K562 (cell line): Measurements from ENCODE around the gene OR7C1. TPM values are rescaled to one million over a fixed set of nuclear protein-coding genes. Genes with fewer than 3 reads are reported as not detected.

Experiments used
- ATAC-seq: fragments of 200-7000 bp; cut with Tn5 transposase; 3 replicates; pipeline ENCODE4 v1.9.1; 2020; ENCODE audit warnings: moderate library complexity
- BruUV-seq: library from RNA; stranded (reverse); fragments of 400-500 nt; replicated peaks from 2 replicates; lab custom pipeline; 2021; lab: Mats Ljungman, UMichigan
- CTCF ChIA-PET: fragments of 300-600 bp; formaldehyde crosslinking; extraction: SDS; loops from one replicate; lab custom pipeline; 2021; ENCODE audit warnings: low intra/inter-chr PET ratio; lab: Yijun Ruan, JAX
- POLR2A ChIA-PET: fragments of 300-600, 350-650 bp; sonication (Branson Sonifier 250); formaldehyde crosslinking; extraction: SDS; loops from one replicate; lab custom pipeline; 2021; ENCODE audit warnings: antibody characterized with exemption, inconsistent platforms; lab: Yijun Ruan, JAX
- DNase-seq, 4 experiments: peaks; one replicate each; pipeline versions ENCODE4 v3.0.0 to v3.0.0-alpha.2; 2011 to 2018; ENCODE audit warnings: low spot score in 3 of 4, mixed read lengths in 3 of 4; ENCODE audit errors: extremely low read depth in 1 of 4
- FAIRE-seq: peaks from 2 replicates; lab custom pipeline; 2011; peaks lifted over from hg19 to GRCh38; lab: Jason Lieb, UNC
- H2AFZ ChIP-seq: 2 replicates; pipeline ENCODE4 v1.6.0; 2011; ENCODE audit warnings: low read depth, low read length, control low read depth, inconsistent platforms
- H3K27ac ChIP-seq: fragments of 200-600 bp; 3 replicates; pipeline ENCODE4 v1.8.0; 2011; ENCODE audit warnings: low read depth, mild to moderate bottlenecking, control low read depth, inconsistent platforms, low read length, moderate library complexity, mixed read lengths; ENCODE audit errors: extremely low read depth
- H3K27me3 ChIP-seq, 2 experiments: fragments of 300-600 bp in 1 of 2; 2 replicates in 1 of 2; 3 replicates in 1 of 2; pipeline versions ENCODE4 v1.6.0 to v1.8.0; 2011; ENCODE audit warnings: inconsistent platforms in 2 of 2, low read length in 2 of 2, mild to moderate bottlenecking in 1 of 2, mixed read lengths in 1 of 2, moderate library complexity in 1 of 2; ENCODE audit not compliant: control insufficient read depth in 2 of 2, insufficient read depth in 2 of 2
- H3K36me3 ChIP-seq: fragments of 300-600 bp; 3 replicates; pipeline ENCODE4 v1.8.0; 2011; ENCODE audit warnings: mild to moderate bottlenecking, low read length, inconsistent platforms; ENCODE audit not compliant: control insufficient read depth, insufficient read depth
- H3K4me1 ChIP-seq, 2 experiments: fragments of 200-600 bp in 1 of 2; replicated peaks in 1 of 2; 2 replicates in 1 of 2; 3 replicates in 1 of 2; pipeline versions ENCODE4 v1.5.1 to v1.8.0; 2011; ENCODE audit warnings: inconsistent platforms in 2 of 2, low read length in 2 of 2, mild to moderate bottlenecking in 1 of 2, mixed read lengths in 1 of 2, moderate library complexity in 1 of 2; ENCODE audit not compliant: control insufficient read depth in 2 of 2, insufficient read depth in 2 of 2
- H3K4me2 ChIP-seq: 2 replicates; pipeline ENCODE4 v1.6.1; 2011; ENCODE audit warnings: low read length, control low read depth, inconsistent platforms, mixed read lengths; ENCODE audit not compliant: insufficient read depth
- H3K4me3 ChIP-seq: fragments of 200-600 bp; sonication (generic), shearing (Covaris generic); 2 replicates; pipeline ENCODE4 v1.5.1; 2016; ENCODE audit warnings: control low read depth, inconsistent platforms
- H3K79me2 ChIP-seq: fragments of 200-600 bp; 3 replicates; pipeline ENCODE4 v1.8.0; 2011; ENCODE audit warnings: low read length, inconsistent platforms; ENCODE audit not compliant: control insufficient read depth, insufficient read depth
- H3K9ac ChIP-seq, 2 experiments: 2 replicates each; pipeline versions ENCODE4 v1.6.0 to v1.6.1; 2011; ENCODE audit warnings: low read depth in 2 of 2, low read length in 2 of 2, control low read depth in 1 of 2, inconsistent platforms in 1 of 2, mild to moderate bottlenecking in 1 of 2, mixed read lengths in 1 of 2; ENCODE audit not compliant: insufficient read depth in 1 of 2
- H3K9me1 ChIP-seq: one replicate; pipeline ENCODE4 v1.6.0; 2011; ENCODE audit warnings: inconsistent platforms, mild to moderate bottlenecking, low read length, moderate library complexity; ENCODE audit not compliant: control insufficient read depth, insufficient read depth
- H3K9me3 ChIP-seq: replicated peaks from 2 replicates; pipeline ENCODE4 v1.5.1; 2011; ENCODE audit warnings: low read depth, low read length, inconsistent platforms; ENCODE audit not compliant: control insufficient read depth, insufficient read depth
- H4K20me1 ChIP-seq: replicated peaks from 2 replicates; pipeline ENCODE4 v1.6.1; 2011; ENCODE audit warnings: low read length, inconsistent platforms, mixed read lengths; ENCODE audit not compliant: control insufficient read depth, insufficient read depth
- HDAC3 ChIP-seq: fragments of 450-650 bp; IDR thresholded peaks from 2 replicates; pipeline ENCODE4 v1.6.1; 2018; ENCODE audit warnings: borderline replicate concordance, mild to moderate bottlenecking, moderate library complexity; ENCODE audit not compliant: partially characterized antibody
- MIER1 ChIP-seq: fragments of 450-650 bp; IDR thresholded peaks from 2 replicates; pipeline ENCODE4 v1.6.1; 2016; ENCODE audit warnings: antibody characterized with exemption, mild to moderate bottlenecking, low read depth
- POLR2AphosphoS5 ChIP-seq: IDR thresholded peaks from 2 replicates; pipeline ENCODE4 v1.6.1; 2011; ENCODE audit warnings: mild to moderate bottlenecking, low read depth, low read length, moderate library complexity; ENCODE audit not compliant: control insufficient read depth, insufficient read depth
- POLR2H ChIP-seq: IDR thresholded peaks from 2 replicates; pipeline ENCODE4 v1.6.1; 2016; ENCODE audit warnings: missing genetic modification characterization, low read depth, mild to moderate bottlenecking, control low read depth, missing compliant biosample characterization, moderate library complexity
- RBM25 ChIP-seq: fragments of 200-400 bp; formaldehyde crosslinking; IDR thresholded peaks from 2 replicates; pipeline ENCODE4 v1.6.1; 2018; ENCODE audit warnings: low read length, low read depth, moderate library complexity; ENCODE audit not compliant: severe bottlenecking
- SETDB1 ChIP-seq: IDR thresholded peaks from one replicate; pipeline ENCODE4 v1.6.1; 2012; ENCODE audit warnings: low read length, control low read depth, inconsistent platforms
- SPI1 ChIP-seq: IDR thresholded peaks from 2 replicates; pipeline ENCODE4 v1.6.1; 2011; ENCODE audit warnings: low read depth, low read length, control low read depth, borderline replicate concordance
- SRSF7 ChIP-seq: fragments of 200-400 bp; formaldehyde crosslinking; optimal IDR thresholded peaks from 2 replicates; pipeline ENCODE3; 2017; ENCODE audit warnings: mild to moderate bottlenecking, low read depth, low read length
- TAF15 ChIP-seq: fragments of 200-400 bp; formaldehyde crosslinking; IDR thresholded peaks from 2 replicates; pipeline ENCODE4 v1.6.1; 2017; ENCODE audit warnings: mild to moderate bottlenecking, low read depth, low read length, moderate library complexity
- WHSC1 ChIP-seq: IDR thresholded peaks from one replicate; pipeline ENCODE4 v1.6.1; 2012; ENCODE audit warnings: low read length, control low read depth, inconsistent platforms
- ZNF146 ChIP-seq: IDR thresholded peaks from one replicate; pipeline ENCODE4 v1.6.1; 2018; ENCODE audit warnings: missing compliant biosample characterization; ENCODE audit not compliant: unreplicated experiment
- ZNF668 ChIP-seq: fragments of 250-450 bp; sonication (Bioruptor Pico); IDR thresholded peaks from 2 replicates; pipeline ENCODE4 v1.8.0; 2022; ENCODE audit warnings: mild to moderate bottlenecking, inconsistent platforms
- WGBS: fragments of 100-300 bp; shearing (Covaris generic); methylation state at CpG from one replicate; pipeline ENCODE4 v1.1.6; 2016; ENCODE audit warnings: low coverage, mixed read lengths; ENCODE audit not compliant: insufficient coverage; ENCODE audit errors: missing lambda C conversion rate; 5-methylcytosine and 5-hydroxymethylcytosine counted together
- in situ Hi-C: fragments of 300-500 bp; cut with MboI; formaldehyde crosslinking; loops from 4 replicates; pipeline ENCODE4 v1.15.0; 2018; ENCODE audit warnings: inconsistent platforms, mixed read lengths
- intact Hi-C: fragments of 100-400 bp; cut with micrococcal nuclease; formaldehyde crosslinking; loops from 2 replicates; pipeline ENCODE4 v1.14.2; 2022
- polyA plus RNA-seq, 8 experiments: library from polyadenylated mRNA; depleted of rRNA in 4 of 8; stranded (reverse) in 5 of 8; unstranded in 3 of 8; fragments of >200 nt; fragmentation: Nextera tagmentation in 2 of 8; fragmentation: Illumina TruSeq in 1 of 8; extraction: Ambion mirVana in 2 of 8; extraction: Trizol in 1 of 8; gene quantifications; 2 replicates each; pipeline versions ENCODE4 v1.2.1 to v1.2.3, GENCODE V29; 2011 to 2014; ENCODE audit warnings: inconsistent platforms in 1 of 8, missing spikeins in 1 of 8
- total RNA-seq, 7 experiments: library from RNA; depleted of rRNA in 6 of 7; stranded (reverse); fragments of >200 nt in 6 of 7; fragmentation: Illumina TruSeq in 2 of 7; extraction: Trizol in 2 of 7; gene quantifications; 2 replicates each; pipeline versions ENCODE4 v1.2.1 to v1.2.3, GENCODE V29; 2011 to 2021; ENCODE audit warnings: low replicate concordance in 1 of 7
- TF ChIP-seq, protein P1 (sequence below): sonication (generic); formaldehyde crosslinking; IDR thresholded peaks from 2 replicates; pipeline ENCODE4 v1.9.0; 2022; ENCODE audit warnings: mild to moderate bottlenecking, missing genetic modification reagents
- TF ChIP-seq, protein P2 (sequence below), 3 experiments: fragments of 200-800 bp in 1 of 3; sonication (Bioruptor generic) in 1 of 3; sonication (generic) in 1 of 3; formaldehyde crosslinking in 1 of 3; IDR thresholded peaks; 2 replicates each; pipeline versions ENCODE4 v1.6.1 to v1.8.0; 2016 to 2022; ENCODE audit warnings: mild to moderate bottlenecking in 2 of 3, missing compliant biosample characterization in 2 of 3, missing genetic modification characterization in 2 of 3, missing genetic modification reagents in 1 of 3
- TF ChIP-seq, protein P3 (sequence below): sonication (generic); formaldehyde crosslinking; IDR thresholded peaks from 2 replicates; pipeline ENCODE4 v1.8.0; 2022; ENCODE audit warnings: missing genetic modification reagents, mild to moderate bottlenecking, moderate library complexity, borderline replicate concordance
- TF ChIP-seq, protein P4 (sequence below): IDR thresholded peaks from 2 replicates; pipeline ENCODE4 v1.6.1; 2011; ENCODE audit warnings: borderline replicate concordance, low read depth, mild to moderate bottlenecking, moderate library complexity, low read length; ENCODE audit not compliant: insufficient read depth, poor library complexity, severe bottlenecking
- TF ChIP-seq, protein P5 (sequence below): fragments of 250-450 bp; sonication (Bioruptor Pico); IDR thresholded peaks from 2 replicates; pipeline ENCODE4 v1.5.0; 2021

OR7C1 gene
- total and polyA plus RNA-seq, 9 of the 15 experiments (the other 6 are each of a cell fraction or from before 2014, with no cell fraction given): 0.01 to 0.18 (median 0.10) TPM; not detected in 1

DNA sequence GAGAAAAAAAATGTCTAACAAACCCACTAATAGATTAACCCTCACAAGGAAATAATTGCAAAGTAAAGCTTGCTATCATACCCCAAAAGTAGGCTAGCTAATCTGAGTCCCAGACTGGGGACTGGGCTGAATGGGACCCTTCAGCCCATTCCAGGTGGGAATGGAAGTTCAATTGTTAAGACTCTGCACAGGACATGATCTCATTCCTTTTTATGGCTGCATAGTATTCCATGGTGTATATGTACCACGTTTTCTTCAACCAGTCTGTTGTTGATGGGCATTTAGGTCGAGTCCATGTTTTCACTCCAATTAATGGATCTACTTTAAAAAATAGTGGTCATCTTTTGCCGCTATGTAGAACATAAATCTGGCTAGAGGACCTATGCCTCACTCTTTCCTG is 17.9 kb downstream of the OR7C1 start:
- no peak for ATAC-seq
- H3K27me3 ChIP-seq: peaks cover 6 to 13% of the 10 kb centered on the region in 2 experiments; a peak in 2 of 5 replicates
- H3K79me2 ChIP-seq: no peaks in the 10 kb centered on the region
- H3K4me2 ChIP-seq: no peak overlapping the region
- H2AFZ ChIP-seq: no peak overlapping the region
- BruUV-seq: no TSS peak
- in situ Hi-C loops: no loop called here
- intact Hi-C loops: no loop called here
- POLR2A ChIA-PET: no interaction called here
- no peaks in the 10 kb centered on the region for H4K20me1 ChIP-seq
- no peak overlapping the region for H3K4me3 ChIP-seq
- H3K27ac ChIP-seq: no peak overlapping the region
- TF ChIP-seq SRSF7: no peak
- no peak for TF ChIP-seq POLR2AphosphoS5
- no peak for TF ChIP-seq TAF15
- TF ChIP-seq, protein P1, sequence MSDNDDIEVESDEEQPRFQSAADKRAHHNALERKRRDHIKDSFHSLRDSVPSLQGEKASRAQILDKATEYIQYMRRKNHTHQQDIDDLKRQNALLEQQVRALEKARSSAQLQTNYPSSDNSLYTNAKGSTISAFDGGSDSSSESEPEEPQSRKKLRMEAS: no peak
- no peak for TF ChIP-seq SPI1
- TF ChIP-seq RBM25: peak; percentile 43
- no peak for TF ChIP-seq SETDB1
- TF ChIP-seq HDAC3: no peak
- no peak for TF ChIP-seq MIER1
- peak; percentile 80 for TF ChIP-seq ZNF146 (CRISPR knock-in tag)
- TF ChIP-seq, protein P2, sequence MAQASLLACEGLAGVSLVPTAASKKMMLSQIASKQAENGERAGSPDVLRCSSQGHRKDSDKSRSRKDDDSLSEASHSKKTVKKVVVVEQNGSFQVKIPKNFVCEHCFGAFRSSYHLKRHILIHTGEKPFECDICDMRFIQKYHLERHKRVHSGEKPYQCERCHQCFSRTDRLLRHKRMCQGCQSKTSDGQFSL (CRISPR knock-in tag; IDR thresholded peaks at IDR 0.05): no peak
- TF ChIP-seq, protein P2 (tag; IDR thresholded peaks at IDR 0.05): no peak
- no peak for TF ChIP-seq ZNF668
- TF ChIP-seq, protein P3, sequence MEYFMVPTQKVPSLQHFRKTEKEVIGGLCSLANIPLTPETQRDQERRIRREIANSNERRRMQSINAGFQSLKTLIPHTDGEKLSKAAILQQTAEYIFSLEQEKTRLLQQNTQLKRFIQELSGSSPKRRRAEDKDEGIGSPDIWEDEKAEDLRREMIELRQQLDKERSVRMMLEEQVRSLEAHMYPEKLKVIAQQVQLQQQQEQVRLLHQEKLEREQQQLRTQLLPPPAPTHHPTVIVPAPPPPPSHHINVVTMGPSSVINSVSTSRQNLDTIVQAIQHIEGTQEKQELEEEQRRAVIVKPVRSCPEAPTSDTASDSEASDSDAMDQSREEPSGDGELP: no peak
- TF ChIP-seq, protein P4, sequence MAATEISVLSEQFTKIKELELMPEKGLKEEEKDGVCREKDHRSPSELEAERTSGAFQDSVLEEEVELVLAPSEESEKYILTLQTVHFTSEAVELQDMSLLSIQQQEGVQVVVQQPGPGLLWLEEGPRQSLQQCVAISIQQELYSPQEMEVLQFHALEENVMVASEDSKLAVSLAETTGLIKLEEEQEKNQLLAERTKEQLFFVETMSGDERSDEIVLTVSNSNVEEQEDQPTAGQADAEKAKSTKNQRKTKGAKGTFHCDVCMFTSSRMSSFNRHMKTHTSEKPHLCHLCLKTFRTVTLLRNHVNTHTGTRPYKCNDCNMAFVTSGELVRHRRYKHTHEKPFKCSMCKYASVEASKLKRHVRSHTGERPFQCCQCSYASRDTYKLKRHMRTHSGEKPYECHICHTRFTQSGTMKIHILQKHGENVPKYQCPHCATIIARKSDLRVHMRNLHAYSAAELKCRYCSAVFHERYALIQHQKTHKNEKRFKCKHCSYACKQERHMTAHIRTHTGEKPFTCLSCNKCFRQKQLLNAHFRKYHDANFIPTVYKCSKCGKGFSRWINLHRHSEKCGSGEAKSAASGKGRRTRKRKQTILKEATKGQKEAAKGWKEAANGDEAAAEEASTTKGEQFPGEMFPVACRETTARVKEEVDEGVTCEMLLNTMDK: no peak
- TF ChIP-seq POLR2H (tag): no peak
- TF ChIP-seq, protein P5, sequence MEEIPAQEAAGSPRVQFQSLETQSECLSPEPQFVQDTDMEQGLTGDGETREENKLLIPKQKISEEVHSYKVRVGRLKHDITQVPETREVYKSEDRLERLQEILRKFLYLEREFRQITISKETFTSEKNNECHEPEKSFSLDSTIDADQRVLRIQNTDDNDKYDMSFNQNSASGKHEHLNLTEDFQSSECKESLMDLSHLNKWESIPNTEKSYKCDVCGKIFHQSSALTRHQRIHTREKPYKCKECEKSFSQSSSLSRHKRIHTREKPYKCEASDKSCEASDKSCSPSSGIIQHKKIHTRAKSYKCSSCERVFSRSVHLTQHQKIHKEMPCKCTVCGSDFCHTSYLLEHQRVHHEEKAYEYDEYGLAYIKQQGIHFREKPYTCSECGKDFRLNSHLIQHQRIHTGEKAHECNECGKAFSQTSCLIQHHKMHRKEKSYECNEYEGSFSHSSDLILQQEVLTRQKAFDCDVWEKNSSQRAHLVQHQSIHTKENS (CRISPR knock-in tag): no peak
- TF ChIP-seq WHSC1: no peak
- CTCF ChIA-PET: no interaction called here
- H3K9me3 ChIP-seq: no peaks in the 10 kb centered on the region
- no peak for FAIRE-seq
- WGBS: 0% methylated on average over 3 of the region's 3 CpGs
- no peak for DNase-seq
- no peak overlapping the region for H3K9ac ChIP-seq
- H3K9me1 ChIP-seq: no peaks in the 10 kb centered on the region
- no peaks in the 10 kb centered on the region for H3K36me3 ChIP-seq
- peaks cover 3 to 6% of the 10 kb centered on the region in 2 experiments; a peak in 2 of 5 replicates for H3K4me1 ChIP-seq
